PC-9 (cell line): ENCODE data around the gene CALY. TPM values are rescaled to one million over a fixed set of nuclear protein-coding genes. Genes with fewer than 3 reads are reported as not detected.

Experiments
- BruUV-seq: library from RNA; stranded (reverse); fragments of 400-500 nt; replicated peaks from 2 replicates; lab custom pipeline; 2021; lab: Mats Ljungman, UMichigan
- CTCF ChIA-PET: fragments of 300-600 bp; sonication (Branson Sonifier 250); formaldehyde crosslinking; loops from one replicate; lab custom pipeline; 2022; ENCODE audit warnings: antibody characterized with exemption; lab: Charles Lee
- POLR2A ChIA-PET: fragments of 300-600 bp; sonication (Branson Sonifier 250); formaldehyde crosslinking; loops from one replicate; lab custom pipeline; 2022; ENCODE audit warnings: antibody characterized with exemption; ENCODE audit not compliant: unreplicated experiment; lab: Charles Lee
- DNase-seq, 2 experiments: peaks; one replicate each; pipeline versions ENCODE4 v3.0.0 to v3.0.0-alpha.2; 2015 to 2022; ENCODE audit warnings: mixed read lengths in 1 of 2
- H2AFZ ChIP-seq: fragments of 200-600 bp; sonication (generic); 2 replicates; pipeline ENCODE4 v1.8.1; 2017; ENCODE audit warnings: antibody characterized with exemption
- H3F3A ChIP-seq: fragments of 200-600 bp; sonication (generic); 2 replicates; pipeline ENCODE4 v1.8.1; 2017; ENCODE audit warnings: antibody characterized with exemption, mild to moderate bottlenecking, low read depth; ENCODE audit not compliant: insufficient read depth
- H3K27ac ChIP-seq: fragments of 200-600 bp; sonication (generic); 2 replicates; pipeline ENCODE4 v1.6.1; 2016; ENCODE audit warnings: mixed run types
- H3K27me3 ChIP-seq: fragments of 200-600 bp; sonication (generic); 2 replicates; pipeline ENCODE4 v1.6.1; 2016; ENCODE audit warnings: low read depth, mixed run types; ENCODE audit not compliant: insufficient read depth
- H3K36me3 ChIP-seq: fragments of 200-600 bp; sonication (generic); 2 replicates; pipeline ENCODE4 v1.6.1; 2016; ENCODE audit warnings: low read depth, mixed run types
- H3K4me1 ChIP-seq: fragments of 200-600 bp; sonication (generic); replicated peaks from 2 replicates; pipeline ENCODE4 v1.6.1; 2016; ENCODE audit warnings: mixed run types; ENCODE audit not compliant: insufficient read depth
- H3K4me2 ChIP-seq: fragments of 200-600 bp; sonication (generic); 2 replicates; pipeline ENCODE4 v1.6.1; 2017; ENCODE audit warnings: mixed run types
- H3K4me3 ChIP-seq: fragments of 200-600 bp; sonication (generic); 2 replicates; pipeline ENCODE4 v1.6.1; 2016; ENCODE audit warnings: mixed run types
- H3K79me2 ChIP-seq: fragments of 200-600 bp; sonication (generic); 2 replicates; pipeline ENCODE4 v1.6.1; 2017; ENCODE audit warnings: low read depth, mixed run types
- H3K9me2 ChIP-seq: fragments of 200-600 bp; sonication (generic); 2 replicates; pipeline ENCODE4 v1.8.1; 2017; ENCODE audit warnings: mild to moderate bottlenecking; ENCODE audit not compliant: insufficient read depth
- H3K9me3 ChIP-seq: fragments of 200-600 bp; sonication (generic); 2 replicates; pipeline ENCODE4 v1.8.1; 2016; ENCODE audit warnings: low read depth; ENCODE audit not compliant: insufficient read depth
- H4K20me1 ChIP-seq: fragments of 200-600 bp; sonication (generic); 2 replicates; pipeline ENCODE4 v1.8.1; 2017; ENCODE audit not compliant: insufficient read depth
- CTCF ChIP-seq: fragments of 200-600 bp; sonication (generic); conservative IDR thresholded peaks from 2 replicates; pipeline ENCODE4 v1.6.1; 2017; ENCODE audit warnings: mixed run types, antibody characterized with exemption, mild to moderate bottlenecking, moderate library complexity
- EZH2 ChIP-seq: fragments of 200-600 bp; sonication (generic); IDR thresholded peaks from 2 replicates; pipeline ENCODE4 v1.8.0; 2017; ENCODE audit warnings: antibody characterized with exemption, low read depth
- intact Hi-C: fragments of 100-400 bp; cut with micrococcal nuclease; formaldehyde crosslinking; loops from one replicate; pipeline ENCODE4 v1.10.0; 2022; ENCODE audit not compliant: unreplicated experiment
- total RNA-seq: library from RNA; stranded (reverse); gene quantifications from 2 replicates; pipeline ENCODE4 v1.2.3, GENCODE V29; 2021

The CALY gene
- total RNA-seq, 1 experiment from 2014 or later, result not detected

- intact Hi-C loops, result no loop called here
Measured at GRCh38 chr10:133297504-133297903, 39.2 kb downstream of the CALY start.

GRCh38 chr10:133295426-133296320 is 41.0 kb downstream of the CALY start:
- H3K27ac ChIP-seq, result no peak overlapping the region
- no peaks in the 10 kb centered on the region for H3K27me3 ChIP-seq
- no peak overlapping the region for H3K4me2 ChIP-seq
- no peaks in the 10 kb centered on the region for H3K79me2 ChIP-seq
- BruUV-seq, result no TSS peak
- H4K20me1 ChIP-seq, result no peaks in the 10 kb centered on the region
- CTCF ChIA-PET, result no interaction called here
- H3K9me2 ChIP-seq, result no peaks in the 10 kb centered on the region
- no peak for TF ChIP-seq CTCF
- TF ChIP-seq EZH2, result no peak
- peaks cover 19% of the 10 kb centered on the region; the same call in 1 of the 2 replicates for H3F3A ChIP-seq
- H3K4me1 ChIP-seq, result peaks cover 22% of the 10 kb centered on the region
- no peak overlapping the region for H2AFZ ChIP-seq
- H3K4me3 ChIP-seq, result no peak overlapping the region
- no peaks in the 10 kb centered on the region for H3K9me3 ChIP-seq
- H3K36me3 ChIP-seq, result no peaks in the 10 kb centered on the region
- POLR2A ChIA-PET, result no interaction called here
- intact Hi-C loops, result no loop called here
- no peak for DNase-seq

More at GRCh38 chr10:133297504-133297903, 39.2 kb downstream of the CALY start:
- ChIA-PET POLR2A (no interaction called here), CTCF (no interaction called here)
- H3K79me2 ChIP-seq, result no peaks in the 10 kb centered on the region
- no peaks in the 10 kb centered on the region for H3K27me3 ChIP-seq
- no peaks in the 10 kb centered on the region for H3K9me2 ChIP-seq
- no peaks in the 10 kb centered on the region; the same call in 1 of the 2 replicates for H4K20me1 ChIP-seq
- peaks cover 18% of the 10 kb centered on the region; the same call in 1 of the 2 replicates for H3F3A ChIP-seq
- H3K27ac ChIP-seq, result no peak overlapping the region
- TF ChIP-seq EZH2 (no peak), CTCF (no peak)
- peaks cover 21% of the 10 kb centered on the region for H3K4me1 ChIP-seq
- H3K36me3 ChIP-seq, result no peaks in the 10 kb centered on the region
- DNase-seq, result no peak
- BruUV-seq, result no TSS peak
- no peaks in the 10 kb centered on the region for H3K9me3 ChIP-seq
- no peak overlapping the region for H2AFZ ChIP-seq
- H3K4me3 ChIP-seq, result no peak overlapping the region
- H3K4me2 ChIP-seq, result no peak overlapping the region

- intact Hi-C loops, result no loop called here
- no peaks in the 10 kb centered on the region for H3K27me3 ChIP-seq
- H2AFZ ChIP-seq, result no peak overlapping the region
- H4K20me1 ChIP-seq, result no peaks in the 10 kb centered on the region
- H3K36me3 ChIP-seq, result no peaks in the 10 kb centered on the region
- TF ChIP-seq EZH2, result no peak
- peak overlapping the region; percentile 49 for H3K4me2 ChIP-seq
- no peak overlapping the region for H3K4me3 ChIP-seq
- peaks cover 22% of the 10 kb centered on the region for H3K4me1 ChIP-seq
- CTCF ChIA-PET, result interaction anchor here (0.7 kb wide), 1 partner anchor 107 kb away, joined by 15 read pairs; no protein-coding TSS in a partner anchor
- no TSS peak for BruUV-seq
- no peaks in the 10 kb centered on the region for H3K79me2 ChIP-seq
- no peaks in the 10 kb centered on the region for H3K9me3 ChIP-seq
- H3K27ac ChIP-seq, result peak overlapping the region; percentile 67
- POLR2A ChIA-PET, result no interaction called here
- peaks cover 19% of the 10 kb centered on the region; the same call in 1 of the 2 replicates for H3F3A ChIP-seq
- H3K9me2 ChIP-seq, result no peaks in the 10 kb centered on the region
- no peak for DNase-seq
Measured at GRCh38 chr10:133294189-133294588, 42.5 kb downstream of the CALY start.
